ENCODE measurements around the gene SLC26A1. TPM values are rescaled to one million over a fixed set of nuclear protein-coding genes. Genes with fewer than 3 reads are reported as not detected.

The SLC26A1 gene
- total and polyA plus RNA-seq, 9 donors, result 0.58 to 5.3 (median 3.2) TPM

DNA sequence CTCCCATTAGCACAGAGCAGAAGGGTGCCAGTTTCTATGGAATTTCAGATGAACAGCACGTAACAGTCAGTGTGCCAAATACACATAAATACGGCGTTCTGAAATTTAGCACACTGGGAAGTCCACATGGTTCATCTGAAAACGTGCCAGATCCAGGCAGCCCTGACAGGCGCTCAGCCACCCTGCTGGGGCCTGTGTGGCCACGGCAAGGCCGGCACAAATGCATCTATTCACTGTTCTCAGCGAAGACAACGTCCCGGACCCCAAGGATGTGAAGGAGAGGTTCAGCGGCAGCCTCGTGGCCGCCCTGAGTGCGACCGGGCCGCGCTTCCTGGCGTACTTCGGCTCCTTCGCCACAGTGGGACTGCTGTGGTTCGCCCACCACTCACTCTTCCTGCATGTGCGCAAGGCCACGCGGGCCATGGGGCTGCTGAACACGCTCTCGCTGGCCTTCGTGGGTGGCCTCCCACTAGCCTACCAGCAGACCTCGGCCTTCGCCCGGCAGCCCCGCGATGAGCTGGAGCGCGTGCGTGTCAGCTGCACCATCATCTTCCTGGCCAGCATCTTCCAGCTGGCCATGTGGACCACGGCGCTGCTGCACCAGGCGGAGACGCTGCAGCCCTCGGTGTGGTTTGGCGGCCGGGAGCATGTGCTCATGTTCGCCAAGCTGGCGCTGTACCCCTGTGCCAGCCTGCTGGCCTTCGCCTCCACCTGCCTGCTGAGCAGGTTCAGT, 35.5 kb downstream of the SLC26A1 start:
- Histone ChIP-seq H3K36me3 (ENCODE audit: control insufficient read depth, insufficient read depth, low read length) (peaks cover 38% of the 10 kb centered on the region), H3K9me3 (replicated peaks; ENCODE audit: control insufficient read depth, low read depth, low read length) (no peaks in the 10 kb centered on the region), H3K4me3 (ENCODE audit: low read length) (no peak overlapping the region), H3K27ac (ENCODE audit: low read length) (no peak overlapping the region), H3K27me3 (ENCODE audit: control insufficient read depth, insufficient read depth, low read length) (no peaks in the 10 kb centered on the region), H3K4me1 (ENCODE audit: control insufficient read depth, insufficient read depth, low read length) (no peaks in the 10 kb centered on the region)
- DNase-seq, result no peak
- WGBS (ENCODE audit: insufficient coverage), result 86% methylated on average over 45 of the region's 45 CpGs

- peaks cover under 1% of the 10 kb centered on the region for H3K4me1 ChIP-seq (ENCODE audit: control insufficient read depth, insufficient read depth, low read length)
- no peaks in the 10 kb centered on the region for H3K9me3 ChIP-seq (replicated peaks; ENCODE audit: control insufficient read depth, low read depth, low read length)
- no peak for DNase-seq
- no peak overlapping the region for H3K4me3 ChIP-seq (ENCODE audit: low read length)
- H3K27me3 ChIP-seq (ENCODE audit: control insufficient read depth, insufficient read depth, low read length), result no peaks in the 10 kb centered on the region
- H3K27ac ChIP-seq (ENCODE audit: low read length), result no peak overlapping the region
- H3K36me3 ChIP-seq (ENCODE audit: control insufficient read depth, insufficient read depth, low read length), result peaks cover 33% of the 10 kb centered on the region
- 74% methylated on average over 8 of the region's 8 CpGs for WGBS (ENCODE audit: insufficient coverage)
Measured at GRCh38 chr4:957231-957580, 36.0 kb downstream of the SLC26A1 start.

- no peak for DNase-seq
- H3K27me3 ChIP-seq (ENCODE audit: control insufficient read depth, insufficient read depth, low read length), result no peaks in the 10 kb centered on the region
- H3K27ac ChIP-seq (ENCODE audit: low read length), result no peak overlapping the region
- no peak overlapping the region for H3K4me3 ChIP-seq (ENCODE audit: low read length)
- peaks cover 4% of the 10 kb centered on the region for H3K4me1 ChIP-seq (ENCODE audit: control insufficient read depth, insufficient read depth, low read length)
- no peaks in the 10 kb centered on the region for H3K9me3 ChIP-seq (replicated peaks; ENCODE audit: control insufficient read depth, low read depth, low read length)
- H3K36me3 ChIP-seq (ENCODE audit: control insufficient read depth, insufficient read depth, low read length), result peaks cover 30% of the 10 kb centered on the region
- WGBS (ENCODE audit: insufficient coverage), result 57% methylated on average over 5 of the region's 14 CpGs
Measured at GRCh38 chr4:956531-957230, 36.5 kb downstream of the SLC26A1 start.

GRCh38 chr4:955931-956381, 37.2 kb downstream of the SLC26A1 start:
- H3K9me3 ChIP-seq (replicated peaks; ENCODE audit: control insufficient read depth, low read depth, low read length), result no peaks in the 10 kb centered on the region
- no peak overlapping the region for H3K27ac ChIP-seq (ENCODE audit: low read length)
- no peaks in the 10 kb centered on the region for H3K27me3 ChIP-seq (ENCODE audit: control insufficient read depth, insufficient read depth, low read length)
- H3K36me3 ChIP-seq (ENCODE audit: control insufficient read depth, insufficient read depth, low read length), result peaks cover 27% of the 10 kb centered on the region
- no peak overlapping the region for H3K4me3 ChIP-seq (ENCODE audit: low read length)
- no peak for DNase-seq
- WGBS (ENCODE audit: insufficient coverage), result 65% methylated on average over 2 of the region's 12 CpGs
- H3K4me1 ChIP-seq (ENCODE audit: control insufficient read depth, insufficient read depth, low read length), result peaks cover 11% of the 10 kb centered on the region

DNA sequence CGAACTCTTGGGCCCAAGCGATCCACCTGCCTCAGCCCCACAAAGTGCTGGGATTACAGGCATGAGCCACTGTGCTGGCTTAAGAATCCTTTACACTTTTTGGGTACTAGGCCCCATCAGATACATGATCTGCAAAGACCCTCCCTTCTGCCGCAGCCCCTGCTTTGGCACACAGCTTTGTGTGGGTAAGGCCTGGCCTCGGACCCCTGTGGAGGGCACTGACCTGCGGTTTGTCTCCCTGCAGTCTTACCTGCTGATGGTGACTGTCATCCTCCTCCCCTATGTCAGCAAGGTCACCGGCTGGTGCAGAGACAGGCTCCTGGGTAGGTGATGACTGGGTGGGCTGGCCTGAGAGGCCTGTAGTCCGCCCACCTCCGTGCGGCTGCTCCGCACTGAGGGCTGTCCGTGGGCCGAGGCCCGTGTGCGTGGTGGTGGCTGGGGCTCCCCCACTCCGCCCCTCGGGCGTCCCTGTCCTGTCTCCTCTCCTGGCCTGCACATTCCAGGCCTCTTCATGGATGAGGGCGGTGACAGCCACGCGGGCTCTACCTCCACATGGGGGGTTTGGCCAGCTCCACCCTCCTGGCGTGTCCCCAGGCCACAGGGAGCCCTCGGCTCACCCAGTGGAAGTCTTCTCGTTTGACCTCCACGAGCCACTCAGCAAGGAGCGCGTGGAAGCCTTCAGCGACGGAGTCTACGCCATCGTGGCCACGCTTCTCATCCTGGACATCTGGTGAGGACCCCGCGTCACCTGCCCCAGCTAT, 37.9 kb downstream of the SLC26A1 start:
- no peaks in the 10 kb centered on the region for H3K9me3 ChIP-seq (replicated peaks; ENCODE audit: control insufficient read depth, low read depth, low read length)
- no peak overlapping the region for H3K27ac ChIP-seq (ENCODE audit: low read length)
- no peaks in the 10 kb centered on the region for H3K27me3 ChIP-seq (ENCODE audit: control insufficient read depth, insufficient read depth, low read length)
- peaks cover 27% of the 10 kb centered on the region for H3K36me3 ChIP-seq (ENCODE audit: control insufficient read depth, insufficient read depth, low read length)
- H3K4me3 ChIP-seq (ENCODE audit: low read length), result no peak overlapping the region
- H3K4me1 ChIP-seq (ENCODE audit: control insufficient read depth, insufficient read depth, low read length), result peaks cover 11% of the 10 kb centered on the region
- WGBS (ENCODE audit: insufficient coverage), result 90% methylated on average over 31 of the region's 33 CpGs
- DNase-seq, result no peak

DNA sequence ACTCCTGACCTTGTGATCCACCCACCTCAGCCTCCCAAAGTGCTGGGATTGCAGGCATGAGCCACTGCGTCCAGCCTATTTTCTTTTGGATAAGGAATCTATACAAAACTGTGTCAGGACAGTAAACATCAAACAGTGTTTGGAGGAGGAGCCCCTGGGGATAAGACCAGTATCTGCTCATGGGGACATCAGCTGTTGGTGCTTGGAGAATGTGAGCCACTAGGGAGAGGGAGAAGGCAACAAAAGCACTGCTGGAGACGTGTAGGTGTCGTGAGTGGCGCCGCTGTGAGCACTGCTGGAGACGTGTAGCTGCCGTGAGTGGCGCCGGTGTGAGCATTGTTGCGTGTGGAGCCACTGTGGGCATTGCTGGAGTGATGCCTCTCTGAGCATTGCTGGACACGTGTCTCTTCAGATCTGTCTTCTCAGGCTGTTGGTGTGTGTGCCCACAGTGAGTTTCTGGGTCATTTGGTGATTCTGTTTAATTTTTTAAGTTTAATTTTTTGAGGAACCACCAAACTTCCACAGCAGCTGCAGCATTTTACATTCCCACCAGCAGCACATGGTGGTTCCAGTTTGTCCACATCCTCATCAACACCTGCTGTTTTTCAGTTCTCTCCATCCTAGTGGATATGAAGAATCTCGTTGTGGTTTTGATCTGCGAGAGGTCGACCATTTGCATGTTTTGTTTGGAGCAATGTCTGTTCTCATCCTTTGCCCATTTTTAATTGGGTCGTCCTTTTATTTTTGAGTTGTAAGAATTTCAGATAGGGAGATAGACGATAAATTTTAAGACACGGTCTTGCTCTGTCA, 38.8 kb downstream of the SLC26A1 start:
- DNase-seq, result no peak
- WGBS (ENCODE audit: insufficient coverage), result 98% methylated on average over 7 of the region's 17 CpGs
- Histone ChIP-seq H3K9me3 (replicated peaks; ENCODE audit: control insufficient read depth, low read depth, low read length) (no peaks in the 10 kb centered on the region), H3K27me3 (ENCODE audit: control insufficient read depth, insufficient read depth, low read length) (no peaks in the 10 kb centered on the region), H3K4me1 (ENCODE audit: control insufficient read depth, insufficient read depth, low read length) (peaks cover 11% of the 10 kb centered on the region), H3K4me3 (ENCODE audit: low read length) (no peak overlapping the region), H3K27ac (ENCODE audit: low read length) (no peak overlapping the region), H3K36me3 (ENCODE audit: control insufficient read depth, insufficient read depth, low read length) (peaks cover 25% of the 10 kb centered on the region)

- Histone ChIP-seq H3K4me3 (ENCODE audit: low read length) (no peak overlapping the region), H3K36me3 (ENCODE audit: control insufficient read depth, insufficient read depth, low read length) (peaks cover 18% of the 10 kb centered on the region), H3K27ac (ENCODE audit: low read length) (no peak overlapping the region), H3K4me1 (ENCODE audit: control insufficient read depth, insufficient read depth, low read length) (peaks cover 11% of the 10 kb centered on the region), H3K9me3 (replicated peaks; ENCODE audit: control insufficient read depth, low read depth, low read length) (no peaks in the 10 kb centered on the region), H3K27me3 (ENCODE audit: control insufficient read depth, insufficient read depth, low read length) (no peaks in the 10 kb centered on the region)
- DNase-seq, result no peak
- 96% methylated on average over 11 of the region's 13 CpGs for WGBS (ENCODE audit: insufficient coverage)
Measured at GRCh38 chr4:953574-953915, 39.7 kb downstream of the SLC26A1 start.

DNA sequence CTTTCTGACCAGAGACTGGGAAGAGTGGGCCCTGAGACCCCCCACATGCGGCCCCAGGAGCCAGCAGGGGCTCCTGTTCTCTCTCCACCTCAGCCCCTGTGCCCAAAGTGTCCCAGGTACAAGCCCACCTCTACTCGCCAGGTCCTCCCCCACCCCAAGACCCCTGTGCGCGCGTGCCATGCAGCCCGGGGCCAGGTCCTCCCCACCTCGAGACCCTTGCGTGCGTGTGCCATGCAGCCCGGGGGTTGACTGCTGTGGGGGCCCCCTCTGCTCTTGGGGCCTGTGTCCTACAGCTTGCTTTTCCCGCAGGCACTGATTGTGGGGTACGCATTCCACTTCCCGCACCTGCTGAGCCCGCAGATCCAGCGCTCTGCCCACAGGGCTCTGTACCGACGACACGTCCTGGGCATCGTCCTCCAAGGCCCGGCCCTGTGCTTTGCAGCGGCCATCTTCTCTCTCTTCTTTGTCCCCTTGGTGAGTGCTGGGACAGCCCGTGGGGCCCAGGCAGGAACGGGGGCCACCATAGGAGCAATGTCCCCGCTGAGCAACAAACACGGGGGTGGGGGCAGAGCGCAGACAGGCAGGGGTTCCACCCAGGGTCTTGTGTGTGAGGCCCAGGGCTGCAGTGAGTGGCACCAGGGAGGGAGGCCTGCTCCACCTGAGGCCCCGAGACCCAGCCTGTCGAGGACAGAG, 40.2 kb downstream of the SLC26A1 start:
- H3K4me3 ChIP-seq (ENCODE audit: low read length), result no peak overlapping the region
- H3K27me3 ChIP-seq (ENCODE audit: control insufficient read depth, insufficient read depth, low read length), result no peaks in the 10 kb centered on the region
- no peaks in the 10 kb centered on the region for H3K9me3 ChIP-seq (replicated peaks; ENCODE audit: control insufficient read depth, low read depth, low read length)
- peaks cover 11% of the 10 kb centered on the region for H3K4me1 ChIP-seq (ENCODE audit: control insufficient read depth, insufficient read depth, low read length)
- WGBS (ENCODE audit: insufficient coverage), result 91% methylated on average over 26 of the region's 28 CpGs
- H3K27ac ChIP-seq (ENCODE audit: low read length), result no peak overlapping the region
- no peak for DNase-seq
- H3K36me3 ChIP-seq (ENCODE audit: control insufficient read depth, insufficient read depth, low read length), result peaks cover 16% of the 10 kb centered on the region

DNA sequence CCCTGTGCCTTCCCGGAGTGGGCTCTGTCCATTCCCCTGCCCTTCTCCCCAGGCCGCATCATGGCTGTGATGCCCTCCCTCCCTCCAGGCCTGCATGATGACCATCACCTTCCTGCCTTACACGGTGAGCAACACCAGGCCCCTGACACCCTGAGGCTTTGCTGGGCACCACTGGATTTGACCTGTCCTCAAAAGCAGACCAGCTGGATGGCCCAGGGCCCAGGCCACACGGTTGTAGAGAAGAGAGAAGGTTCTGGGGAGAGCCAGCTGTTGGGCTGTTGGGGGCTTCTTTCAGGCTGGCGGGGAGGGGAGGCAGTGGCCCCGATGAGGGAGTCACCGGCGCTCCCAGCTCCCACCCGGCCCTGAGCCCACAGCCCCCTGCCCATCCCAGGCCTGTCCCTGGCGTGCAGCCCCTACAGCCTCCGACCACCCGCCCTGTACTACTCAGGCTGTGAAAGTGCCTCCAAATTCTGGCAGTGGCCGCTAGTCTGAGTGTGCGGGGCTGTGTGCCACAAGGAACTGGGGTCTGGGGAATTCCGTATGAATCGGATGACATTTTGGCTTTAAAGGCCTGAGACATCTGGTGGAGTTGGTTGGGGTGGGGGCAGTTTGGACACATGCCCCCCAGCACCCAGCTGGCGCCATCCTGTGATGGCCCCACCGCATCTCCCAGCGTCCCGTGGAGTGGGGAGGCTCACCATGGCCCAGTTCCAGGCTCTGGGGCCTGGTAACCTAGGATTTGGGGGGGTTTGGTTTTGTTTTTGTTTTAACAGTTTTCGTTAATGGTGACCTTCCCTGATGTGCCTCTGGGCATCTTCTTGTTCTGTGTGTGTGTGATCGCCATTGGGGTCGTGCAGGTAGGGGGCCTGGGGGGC, 41.4 kb downstream of the SLC26A1 start:
- Histone ChIP-seq H3K4me1 (ENCODE audit: control insufficient read depth, insufficient read depth, low read length) (peaks cover 11% of the 10 kb centered on the region), H3K36me3 (ENCODE audit: control insufficient read depth, insufficient read depth, low read length) (peaks cover 14% of the 10 kb centered on the region), H3K9me3 (replicated peaks; ENCODE audit: control insufficient read depth, low read depth, low read length) (no peaks in the 10 kb centered on the region), H3K27ac (ENCODE audit: low read length) (no peak overlapping the region), H3K27me3 (ENCODE audit: control insufficient read depth, insufficient read depth, low read length) (no peaks in the 10 kb centered on the region), H3K4me3 (ENCODE audit: low read length) (no peak overlapping the region)
- DNase-seq, result no peak
- WGBS (ENCODE audit: insufficient coverage), result 77% methylated on average over 19 of the region's 23 CpGs

Measured in muscle of leg (tissue), 11 donors.